T-helper 2 cell treated with Interferon-gamma antibody and Interleukin-4, amounts not matched to agents 5 μg/mL and 100 μg/mL, for 36 hours (primary cell): ENCODE data around the gene GPC5.
"Not testable (repeated sequence)": the region's sequence is repeated elsewhere in the genome, so short reads cannot be mapped to it uniquely, and the experiment has no call there.

Experiments
- DNase-seq: peaks from one replicate; pipeline ENCODE4 v3.0.0; 2021; ENCODE audit warnings: low spot score
- H3K27ac Mint-ChIP-seq: one replicate; pipeline ENCODE4 v1.8.0; 2021; ENCODE audit warnings: mild to moderate bottlenecking, mixed read lengths
- H3K27me3 Mint-ChIP-seq: one replicate; pipeline ENCODE4 v1.8.0; 2021; ENCODE audit warnings: low read depth, mixed read lengths
- H3K36me3 Mint-ChIP-seq: one replicate; pipeline ENCODE4 v1.8.0; 2021; ENCODE audit warnings: low read depth, mixed read lengths
- H3K4me1 Mint-ChIP-seq: one replicate; pipeline ENCODE4 v1.8.0; 2021; ENCODE audit warnings: low read depth, mixed read lengths
- H3K4me3 Mint-ChIP-seq: one replicate; pipeline ENCODE4 v1.8.0; 2022; ENCODE audit warnings: mild to moderate bottlenecking, moderate library complexity, mixed read lengths
- H3K9me3 Mint-ChIP-seq: one replicate; pipeline ENCODE4 v1.8.0; 2021; ENCODE audit warnings: mixed read lengths

The GPC5 gene

DNA sequence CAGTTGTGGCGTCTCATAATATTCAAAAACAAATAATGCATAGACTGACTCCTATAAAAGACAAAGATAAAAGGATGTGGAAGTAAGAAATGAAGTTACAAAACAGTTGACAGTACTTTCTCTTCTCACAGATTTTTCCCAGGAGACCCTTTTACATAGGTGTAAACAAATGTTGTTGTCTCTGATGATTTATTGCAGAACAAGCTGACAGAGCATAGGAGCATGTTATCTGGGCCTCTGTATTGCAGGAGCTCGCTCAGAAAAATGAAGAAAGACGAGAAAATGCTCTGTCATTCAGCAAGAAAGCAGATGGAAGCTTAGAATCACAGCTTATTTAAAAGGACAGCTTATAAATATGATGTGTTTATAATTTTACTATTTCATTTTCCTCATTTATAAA lies 1474.6 kb downstream of the GPC5 start:
- Mint-ChIP-seq H3K36me3 (no peaks in the 10 kb centered on the region), H3K4me1 (no peaks in the 10 kb centered on the region), H3K4me3 (no peak overlapping the region), H3K9me3 (peaks cover under 1% of the 10 kb centered on the region), H3K27ac (no peak overlapping the region), H3K27me3 (no peaks in the 10 kb centered on the region)
- no peak for DNase-seq

DNA sequence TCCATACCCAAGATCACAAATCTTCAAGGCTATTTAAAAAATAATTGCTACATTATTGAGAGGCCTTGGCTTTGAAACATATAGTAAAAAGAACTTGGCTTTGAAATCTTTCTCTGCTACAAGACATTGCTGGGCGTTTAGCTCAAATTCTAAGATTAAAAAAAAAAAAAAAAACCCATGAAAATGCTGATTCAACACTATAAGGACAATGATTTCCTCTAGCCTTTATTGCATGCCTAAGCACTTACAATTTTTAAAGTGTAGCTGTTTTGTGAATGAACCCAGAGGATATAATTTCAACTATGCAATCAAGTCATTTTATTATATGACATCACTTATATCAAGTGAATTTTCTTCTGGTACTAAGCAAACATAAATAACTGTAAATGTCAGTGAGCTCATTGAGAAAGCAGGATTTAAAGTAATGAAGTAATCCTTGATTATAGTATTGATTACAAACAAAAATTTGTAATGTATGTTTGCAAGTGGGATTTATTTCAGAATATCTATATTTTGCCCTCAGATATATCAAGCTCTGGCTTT lies 1488.2 kb downstream of the GPC5 start:
- no peaks in the 10 kb centered on the region for H3K36me3 Mint-ChIP-seq
- no peak for DNase-seq
- H3K4me3 Mint-ChIP-seq = no peak overlapping the region
- peaks cover 5% of the 10 kb centered on the region for H3K9me3 Mint-ChIP-seq
- no peaks in the 10 kb centered on the region for H3K4me1 Mint-ChIP-seq
- H3K27ac Mint-ChIP-seq = no peak overlapping the region
- H3K27me3 Mint-ChIP-seq = no peaks in the 10 kb centered on the region

GRCh38 chr13:92894447-92894846 lies 1496.0 kb downstream of the GPC5 start:
- Mint-ChIP-seq H3K4me3 (no peak overlapping the region), H3K27me3 (no peaks in the 10 kb centered on the region), H3K36me3 (no peaks in the 10 kb centered on the region), H3K4me1 (no peaks in the 10 kb centered on the region), H3K9me3 (peaks cover 17% of the 10 kb centered on the region), H3K27ac (no peak overlapping the region)
- DNase-seq = no peak

DNA sequence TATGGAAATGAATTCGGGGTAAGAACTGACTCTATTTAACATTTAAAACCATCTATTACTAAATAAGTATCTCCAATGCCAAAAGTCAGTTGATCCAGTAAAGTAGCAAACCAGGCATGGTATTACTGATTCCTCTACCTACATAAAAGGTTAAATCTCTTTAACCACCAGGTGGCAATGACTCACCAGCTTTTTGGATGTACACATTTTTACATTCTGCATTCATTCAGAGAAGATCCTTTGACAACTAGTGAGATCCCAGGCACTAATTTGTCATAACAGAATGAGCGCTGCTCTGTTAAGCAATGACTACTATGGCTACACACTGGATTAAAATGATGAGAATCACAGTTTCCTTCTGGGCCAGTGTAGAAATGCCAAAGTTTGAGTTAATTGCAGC lies 1498.4 kb downstream of the GPC5 start:
- no peak for DNase-seq
- Mint-ChIP-seq H3K4me3 (no peak overlapping the region), H3K27me3 (no peaks in the 10 kb centered on the region), H3K4me1 (no peaks in the 10 kb centered on the region), H3K9me3 (peaks cover 14% of the 10 kb centered on the region), H3K27ac (no peak overlapping the region), H3K36me3 (no peaks in the 10 kb centered on the region)

DNA sequence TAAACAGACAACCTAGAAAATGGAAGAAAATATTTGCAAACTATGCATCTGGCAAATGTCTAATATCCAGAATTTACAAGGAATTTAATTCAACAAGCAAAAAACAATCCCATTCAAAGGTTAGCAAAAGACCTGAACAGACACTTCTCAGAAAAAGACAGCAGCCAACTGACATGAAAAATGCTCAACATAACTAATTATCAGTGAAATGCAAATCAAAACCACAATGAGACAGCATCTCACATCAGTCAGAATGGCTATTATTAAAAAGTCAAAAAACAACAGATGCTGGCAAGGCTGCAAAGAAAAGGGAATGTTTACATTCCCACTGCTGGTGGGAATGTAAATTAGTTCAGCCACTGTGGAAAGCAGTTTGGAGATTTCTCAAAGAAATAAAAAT lies 1500.5 kb downstream of the GPC5 start:
- not testable (repeated sequence) for H3K27ac Mint-ChIP-seq, H3K36me3 Mint-ChIP-seq, DNase-seq, H3K4me1 Mint-ChIP-seq, H3K27me3 Mint-ChIP-seq, H3K4me3 Mint-ChIP-seq
- peaks cover 14% of the 10 kb centered on the region for H3K9me3 Mint-ChIP-seq

- DNase-seq = no peak
- Mint-ChIP-seq H3K36me3 (no peaks in the 10 kb centered on the region), H3K9me3 (peaks cover 16% of the 10 kb centered on the region), H3K4me3 (no peak overlapping the region), H3K4me1 (no peaks in the 10 kb centered on the region), H3K27me3 (no peaks in the 10 kb centered on the region), H3K27ac (no peak overlapping the region)
Measured at GRCh38 chr13:92900446-92900845, 1502.0 kb downstream of the GPC5 start.

DNA sequence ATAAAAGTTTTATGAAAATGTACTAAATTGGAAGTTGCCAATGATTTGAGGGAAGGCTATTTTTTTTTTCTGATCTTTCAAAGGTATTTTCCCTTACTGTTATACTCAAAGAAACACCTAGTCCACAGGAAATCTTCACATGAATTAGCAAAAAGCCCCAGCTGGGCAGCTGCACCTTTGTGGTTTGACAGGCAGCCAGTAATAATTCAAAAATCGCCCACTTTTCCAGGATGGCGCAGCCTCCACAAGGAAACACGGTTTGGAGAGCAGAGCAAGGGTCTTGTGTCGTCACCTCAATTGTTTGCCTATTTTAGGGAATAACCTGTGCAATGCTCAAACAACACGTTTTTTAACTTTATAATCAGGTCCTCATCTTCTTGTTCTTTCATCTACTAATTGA lies 1503.3 kb downstream of the GPC5 start:
- H3K4me1 Mint-ChIP-seq = no peaks in the 10 kb centered on the region
- DNase-seq = no peak
- H3K9me3 Mint-ChIP-seq = peaks cover 18% of the 10 kb centered on the region
- no peak overlapping the region for H3K4me3 Mint-ChIP-seq
- H3K36me3 Mint-ChIP-seq = no peaks in the 10 kb centered on the region
- H3K27me3 Mint-ChIP-seq = no peaks in the 10 kb centered on the region
- H3K27ac Mint-ChIP-seq = no peak overlapping the region

- Mint-ChIP-seq H3K4me3 (no peak overlapping the region), H3K27me3 (no peaks in the 10 kb centered on the region)
Measured at GRCh38 chr13:92912629-92913028, 1514.2 kb downstream of the GPC5 start.

DNA sequence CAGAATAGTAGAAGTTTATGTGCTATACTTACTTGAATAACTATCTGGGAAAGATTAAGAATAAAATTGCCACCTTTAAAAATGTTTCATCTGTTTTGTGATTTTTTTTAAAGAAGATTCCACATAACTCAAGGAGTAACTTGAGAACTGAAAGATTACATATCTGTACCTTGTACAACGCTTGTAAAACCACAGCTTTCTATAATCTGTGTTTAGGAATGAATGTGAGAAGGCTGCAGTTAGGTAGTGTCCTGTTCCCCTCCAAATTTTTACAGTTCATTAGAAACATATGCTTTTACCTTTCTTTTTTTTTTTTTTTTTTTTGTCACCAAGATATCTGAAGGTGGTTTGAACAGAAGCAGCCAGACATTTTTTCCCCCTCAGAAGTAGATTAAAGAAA lies 1515.4 kb downstream of the GPC5 start:
- Mint-ChIP-seq H3K27me3 (no peaks in the 10 kb centered on the region), H3K4me1 (no peaks in the 10 kb centered on the region), H3K36me3 (no peaks in the 10 kb centered on the region), H3K27ac (no peak overlapping the region), H3K9me3 (peaks cover 4% of the 10 kb centered on the region), H3K4me3 (no peak overlapping the region)
- no peak for DNase-seq

More at GRCh38 chr13:92912629-92913028, 1514.2 kb downstream of the GPC5 start:
- Mint-ChIP-seq H3K27ac (no peak overlapping the region), H3K4me1 (no peaks in the 10 kb centered on the region), H3K9me3 (peaks cover 4% of the 10 kb centered on the region), H3K36me3 (no peaks in the 10 kb centered on the region)
- no peak for DNase-seq
